Effector memory CD4-positive, alpha-beta T cell (primary cell): Measurements from ENCODE around the gene LCN10.
"Not testable (repeated sequence)": the region's sequence is repeated elsewhere in the genome, so short reads cannot be mapped to it uniquely, and the experiment has no call there.

ENCODE experiments used
- DNase-seq, 3 donors: peaks; one replicate each; pipeline ENCODE4 v3.0.0-alpha.2; 2020
- H3K27ac ChIP-seq: 2 replicates; pipeline ENCODE4 v1.7.0; 2013; ENCODE audit warnings: mild to moderate bottlenecking, low read length, moderate library complexity; ENCODE audit not compliant: insufficient read depth, poor library complexity, severe bottlenecking
- H3K27me3 ChIP-seq: replicated peaks from 2 replicates; pipeline ENCODE4 v1.7.0; 2013; ENCODE audit warnings: mild to moderate bottlenecking, low read length; ENCODE audit not compliant: insufficient read depth, control insufficient read depth, poor library complexity, severe bottlenecking
- H3K36me3 ChIP-seq: 2 replicates; pipeline ENCODE4 v1.7.0; 2013; ENCODE audit warnings: mild to moderate bottlenecking, low read length, moderate library complexity; ENCODE audit not compliant: control insufficient read depth, insufficient read depth
- H3K4me1 ChIP-seq: 2 replicates; pipeline ENCODE4 v1.7.0; 2013; ENCODE audit warnings: low read length, mild to moderate bottlenecking; ENCODE audit not compliant: control insufficient read depth, insufficient read depth, poor library complexity, severe bottlenecking
- H3K4me3 ChIP-seq: 2 replicates; pipeline ENCODE4 v1.7.0; 2013; ENCODE audit warnings: low read length, low read depth, mild to moderate bottlenecking; ENCODE audit not compliant: insufficient read depth, poor library complexity, severe bottlenecking
- H3K9me3 ChIP-seq: 2 replicates; pipeline ENCODE4 v1.7.0; 2013; ENCODE audit warnings: mild to moderate bottlenecking, low read length, moderate library complexity; ENCODE audit not compliant: control insufficient read depth

LCN10 gene

DNA sequence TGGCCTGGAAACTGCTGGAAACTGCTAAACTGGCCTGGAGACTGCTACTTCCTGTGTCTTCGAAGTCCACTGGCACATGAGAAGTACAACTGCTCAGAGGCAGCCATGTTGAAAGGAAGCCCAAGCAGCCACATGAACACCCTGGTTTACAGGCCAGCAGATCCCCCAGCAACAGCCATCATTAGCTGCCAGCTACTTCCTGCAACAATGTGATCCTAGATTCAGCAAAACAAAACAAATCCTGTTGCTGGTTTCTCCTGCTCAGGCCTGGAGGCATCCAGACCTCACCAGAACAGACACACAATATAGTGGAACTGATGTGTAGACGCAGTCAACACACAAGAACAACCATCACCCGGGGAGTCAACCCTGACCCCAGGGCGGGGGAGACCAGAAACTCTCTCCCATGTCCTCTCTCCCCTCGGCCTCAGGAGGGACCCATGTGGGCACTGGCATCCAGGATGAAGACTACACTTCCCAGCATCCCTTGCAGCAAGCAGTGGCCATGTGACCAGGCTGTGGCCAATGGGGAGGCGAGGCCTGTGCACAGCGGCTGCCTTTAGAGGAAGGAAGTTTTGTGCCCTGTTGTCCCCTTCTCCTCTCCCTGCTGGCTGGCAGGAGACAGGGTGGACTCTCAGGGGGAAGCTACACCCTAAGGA lies 30.8 kb upstream of the LCN10 start:
- DNase-seq: no peak
- Histone ChIP-seq H3K27ac (no peak overlapping the region), H3K9me3 (no peaks in the 10 kb centered on the region), H3K4me3 (no peak overlapping the region), H3K27me3 (no peaks in the 10 kb centered on the region), H3K36me3 (no peaks in the 10 kb centered on the region), H3K4me1 (no peaks in the 10 kb centered on the region)

DNA sequence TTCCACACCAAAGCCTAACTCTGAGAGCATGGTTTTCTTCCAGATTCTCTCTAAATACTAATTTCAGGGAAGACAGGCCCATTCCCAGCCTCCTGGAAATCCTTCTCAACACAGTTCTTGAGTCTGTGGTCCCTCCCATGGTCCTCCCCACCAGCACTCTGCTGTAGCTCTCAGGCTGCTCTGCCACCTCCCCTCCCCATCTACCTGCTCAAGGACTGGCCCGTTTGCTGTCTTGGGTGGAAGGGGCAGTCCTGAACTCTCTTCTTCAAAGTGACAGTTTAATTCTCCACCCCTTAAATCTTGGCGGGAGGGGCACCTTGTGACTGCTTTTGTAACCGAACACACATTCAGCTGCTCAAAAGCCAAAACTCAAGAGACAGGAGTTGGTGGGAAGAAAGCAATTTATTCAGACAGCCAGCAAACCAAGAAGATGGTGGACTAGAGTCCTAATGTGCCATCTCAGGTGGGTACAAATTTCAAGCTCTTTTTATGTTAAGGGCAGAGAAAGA lies 29.2 kb upstream of the LCN10 start:
- Histone ChIP-seq H3K27me3 (no peaks in the 10 kb centered on the region), H3K36me3 (no peaks in the 10 kb centered on the region), H3K4me3 (no peak overlapping the region), H3K27ac (no peak overlapping the region), H3K9me3 (no peaks in the 10 kb centered on the region), H3K4me1 (peaks cover 2% of the 10 kb centered on the region)
- no peak for DNase-seq

- H3K27me3 ChIP-seq: no peaks in the 10 kb centered on the region
- no peaks in the 10 kb centered on the region for H3K9me3 ChIP-seq
- H3K4me1 ChIP-seq: peaks cover 4% of the 10 kb centered on the region
- H3K36me3 ChIP-seq: no peaks in the 10 kb centered on the region
- peak in 1 of 3 donors; percentile 17 for DNase-seq
- H3K27ac ChIP-seq: no peak overlapping the region
- H3K4me3 ChIP-seq: no peak overlapping the region
These were observed 27.0 kb upstream of the LCN10 start for GRCh38 chr9:136769710-136770191.

- not testable (repeated sequence) for H3K27ac ChIP-seq, H3K27me3 ChIP-seq, H3K36me3 ChIP-seq, H3K9me3 ChIP-seq, H3K4me3 ChIP-seq, H3K4me1 ChIP-seq
- DNase-seq: peak; percentile 39 to 49 (median 47)
These were observed 23.8 kb upstream of the LCN10 start for GRCh38 chr9:136766410-136767120.

GRCh38 chr9:136765745-136766409 lies 23.1 kb upstream of the LCN10 start:
- H3K36me3 ChIP-seq, H3K27me3 ChIP-seq: not testable (repeated sequence)

GRCh38 chr9:136765041-136765440 lies 22.3 kb upstream of the LCN10 start:
- DNase-seq: no peak
- no peaks in the 10 kb centered on the region for H3K36me3 ChIP-seq
- no peaks in the 10 kb centered on the region for H3K9me3 ChIP-seq
- H3K27me3 ChIP-seq: no peaks in the 10 kb centered on the region
- H3K4me1 ChIP-seq: peaks cover 4% of the 10 kb centered on the region
- H3K4me3 ChIP-seq: no peak overlapping the region
- no peak overlapping the region for H3K27ac ChIP-seq

More at GRCh38 chr9:136765745-136766409, 23.1 kb upstream of the LCN10 start:
- not testable (repeated sequence) for DNase-seq, H3K4me1 ChIP-seq, H3K9me3 ChIP-seq, H3K27ac ChIP-seq, H3K4me3 ChIP-seq

- no peak for DNase-seq
- H3K4me3 ChIP-seq: no peak within 1 kb of the TSS
- no peak within 1 kb of the TSS for H3K27ac ChIP-seq
- no peaks in the 10 kb centered on the region for H3K36me3 ChIP-seq
- peaks cover 4% of the 10 kb centered on the region for H3K4me1 ChIP-seq
- no peaks in the 10 kb centered on the region for H3K9me3 ChIP-seq
- no peaks in the 10 kb centered on the region for H3K27me3 ChIP-seq
These were observed 21.7 kb upstream of the LCN10 start, which contains the start of gene LCN15 for GRCh38 chr9:136764301-136764891. Gene LCN15, minus strand, starts transcription at chr9:136764518. Its CDS starts 30 bp downstream, at chr9:136764488.

- H3K36me3 ChIP-seq: no peaks in the 10 kb centered on the region
- peaks cover 4% of the 10 kb centered on the region for H3K4me1 ChIP-seq
- DNase-seq: no peak
- H3K9me3 ChIP-seq: no peaks in the 10 kb centered on the region
- H3K27me3 ChIP-seq: no peaks in the 10 kb centered on the region
- no peak overlapping the region for H3K4me3 ChIP-seq
- no peak overlapping the region for H3K27ac ChIP-seq
These were observed 20.9 kb upstream of the LCN10 start for GRCh38 chr9:136763649-136764035.

GRCh38 chr9:136762915-136763648 lies 20.3 kb upstream of the LCN10 start:
- DNase-seq: peak; percentile 9 to 33 (median 19)
- Histone ChIP-seq H3K4me3 (no peak overlapping the region), H3K4me1 (peaks cover 4% of the 10 kb centered on the region), H3K27ac (no peak overlapping the region), H3K9me3 (no peaks in the 10 kb centered on the region), H3K36me3 (no peaks in the 10 kb centered on the region), H3K27me3 (no peaks in the 10 kb centered on the region)
